Stimulated activated CD8-positive, alpha-beta memory T cell treated with anti-CD3 and anti-CD28 coated beads, Interleukin-15, amount 100 ng/mL, for 48 hours (primary cell): ENCODE data around the gene ITFG1.
"Not testable (repeated sequence)": the region's sequence is repeated elsewhere in the genome, so short reads cannot be mapped to it uniquely, and the experiment has no call there.

ENCODE experiments used
- DNase-seq, 2 donors: peaks; one replicate each; pipeline ENCODE4 v3.0.0-alpha.2; 2020; ENCODE audit warnings: low read depth in 2 of 2

ITFG1 gene

DNA sequence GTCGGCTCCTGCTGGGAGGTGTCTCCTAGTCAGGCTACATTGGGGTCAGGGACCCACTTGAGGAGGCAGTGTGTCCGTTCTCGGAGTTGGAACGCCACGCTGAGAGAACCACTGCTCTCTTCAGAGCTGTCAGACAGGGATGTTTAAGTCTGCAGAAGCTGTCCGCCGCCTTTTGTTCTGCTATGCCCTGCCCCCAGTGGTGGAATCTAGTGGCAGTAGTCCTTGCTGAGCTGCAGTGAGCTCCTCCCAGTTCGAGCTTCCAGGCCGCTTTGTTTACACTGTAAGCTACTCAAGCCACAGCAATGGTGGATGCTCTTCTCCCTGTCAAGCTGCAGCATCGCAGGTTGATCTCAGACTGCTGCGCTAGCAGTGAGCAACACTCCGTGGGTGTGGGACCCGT lies 36.0 kb downstream of the ITFG1 start:
- DNase-seq = no peak

DNA sequence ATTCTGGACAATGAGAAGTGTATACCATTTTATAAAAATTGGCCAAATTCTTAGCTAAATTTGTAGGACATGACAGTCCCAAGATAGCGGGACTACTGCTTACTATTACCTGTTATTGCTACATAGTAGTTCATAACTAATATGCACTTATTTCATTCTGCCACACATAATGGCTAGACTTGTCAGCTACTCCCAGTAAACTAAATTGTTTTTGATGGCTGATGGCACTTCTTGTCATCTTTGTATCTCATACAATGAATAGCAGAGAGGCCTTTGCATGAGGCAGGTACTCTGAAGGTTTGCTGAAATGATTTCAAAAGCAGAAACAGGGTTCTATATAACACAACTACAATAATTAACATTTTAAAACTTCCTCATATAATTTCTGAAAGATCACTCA lies 44.0 kb downstream of the ITFG1 start:
- no peak for DNase-seq

DNA sequence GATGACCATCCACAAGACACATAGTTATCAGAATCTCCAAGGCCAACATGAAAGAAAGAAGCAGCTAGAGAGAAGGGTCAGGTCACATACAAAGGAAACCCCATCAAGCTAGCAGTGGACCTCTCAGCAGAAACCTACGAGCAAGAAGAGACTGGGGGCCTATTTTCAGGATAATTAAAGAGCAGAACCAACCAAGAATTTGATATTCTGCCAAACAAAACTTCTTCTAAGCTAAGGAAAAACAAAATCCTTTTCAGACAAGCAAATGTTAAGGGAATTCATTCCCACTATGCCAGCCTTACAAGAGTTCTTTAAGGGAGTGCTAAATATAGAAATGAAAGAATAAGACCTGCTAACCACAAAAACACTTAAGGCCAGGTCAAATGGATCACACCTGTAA lies 47.8 kb downstream of the ITFG1 start:
- no peak for DNase-seq

DNA sequence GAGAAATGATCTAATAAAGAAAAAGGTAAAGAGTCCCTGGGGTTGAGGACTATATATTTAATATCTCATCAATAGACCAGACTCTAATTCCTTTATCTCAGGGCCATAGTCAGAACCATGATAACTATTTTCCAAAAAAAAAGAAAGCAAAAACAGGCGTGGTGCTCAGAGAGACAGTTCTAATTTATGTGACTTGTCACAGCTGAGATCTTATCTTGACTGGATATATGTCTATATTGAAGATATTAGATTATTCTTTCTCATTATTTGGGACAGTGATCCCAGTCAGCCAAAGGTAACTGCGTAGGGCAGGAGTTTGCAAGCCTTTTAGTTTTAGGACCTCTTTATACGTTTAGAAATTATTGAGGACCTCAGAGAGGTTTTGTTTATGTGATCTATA lies 52.4 kb downstream of the ITFG1 start:
- no peak for DNase-seq

DNA sequence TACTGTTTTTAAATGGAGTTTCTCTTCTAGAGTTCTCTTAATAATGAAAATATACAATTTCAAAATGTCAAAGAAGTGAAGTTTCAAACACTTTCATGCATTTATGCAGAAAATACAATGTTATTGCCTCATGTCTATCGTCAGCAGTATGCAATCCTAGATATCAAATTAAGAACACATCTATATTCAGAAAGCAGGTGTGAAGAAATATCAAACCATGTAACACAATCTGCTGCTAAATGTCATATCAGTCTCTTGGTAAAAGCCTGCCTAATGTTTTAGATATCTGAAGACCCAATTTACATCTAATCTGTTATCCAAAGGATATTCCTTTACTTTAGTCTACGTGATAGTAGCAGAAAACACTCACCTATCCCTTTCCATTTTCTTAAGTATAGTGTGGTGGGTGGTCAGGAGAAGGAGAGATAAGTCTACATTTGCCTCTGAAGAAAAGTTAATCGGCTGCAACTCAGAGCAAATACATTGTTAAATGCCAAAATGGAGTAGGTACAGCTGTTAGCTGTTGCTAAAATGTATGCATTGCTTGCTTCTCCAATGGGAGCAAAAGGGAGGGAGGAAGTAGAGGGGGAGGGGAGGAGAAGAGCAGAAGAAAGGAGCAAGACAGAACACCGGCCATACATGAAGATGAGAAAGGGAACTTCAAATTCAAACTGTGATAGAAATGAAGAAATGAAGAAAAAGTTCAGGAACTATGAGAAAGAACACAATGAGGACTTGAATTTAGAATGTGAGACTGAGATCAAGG lies 64.9 kb downstream of the ITFG1 start:
- no peak for DNase-seq

DNA sequence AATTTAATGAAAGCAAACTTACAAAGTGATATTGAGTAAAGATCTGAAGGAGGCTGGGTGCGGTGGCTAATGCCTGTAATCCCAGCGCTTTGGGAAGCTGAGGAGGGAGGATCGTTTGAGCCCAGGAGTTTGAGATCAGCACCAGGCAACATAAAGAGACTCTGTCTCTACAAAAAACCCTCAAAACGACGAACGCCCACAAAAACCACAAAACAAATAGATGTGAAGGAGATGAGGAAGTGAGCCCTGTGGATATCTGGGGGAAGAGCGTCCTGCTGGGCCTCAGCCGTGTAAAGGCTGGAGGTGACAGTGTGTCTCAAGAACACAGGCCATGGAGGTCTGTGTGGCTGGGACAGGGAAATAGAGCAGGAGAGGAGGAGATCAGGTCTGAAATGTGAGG lies 68.8 kb downstream of the ITFG1 start:
- no peak for DNase-seq

DNA sequence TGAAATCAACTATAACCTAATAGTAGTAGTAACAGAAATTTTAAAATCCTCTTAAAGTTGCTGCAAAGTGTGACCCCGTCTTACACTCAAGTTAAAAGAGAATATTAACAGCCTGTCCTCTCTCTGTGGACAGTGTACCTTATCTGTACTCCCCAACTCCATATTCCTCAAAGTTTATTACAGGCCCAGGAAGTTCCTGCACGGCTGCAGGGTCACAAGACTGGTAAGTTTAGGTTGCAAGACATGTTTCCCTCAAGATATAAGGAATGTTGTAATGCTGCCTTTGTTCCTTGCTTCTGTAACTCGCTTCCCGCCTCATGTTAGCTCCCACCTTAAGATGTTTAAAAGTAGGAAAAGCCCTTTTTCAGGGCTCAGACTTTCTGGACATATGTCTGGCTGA lies 72.2 kb downstream of the ITFG1 start:
- no peak for DNase-seq

- no peak for DNase-seq
Observed at GRCh38 chr16:47387026-47387734, 73.7 kb downstream of the ITFG1 start.

DNA sequence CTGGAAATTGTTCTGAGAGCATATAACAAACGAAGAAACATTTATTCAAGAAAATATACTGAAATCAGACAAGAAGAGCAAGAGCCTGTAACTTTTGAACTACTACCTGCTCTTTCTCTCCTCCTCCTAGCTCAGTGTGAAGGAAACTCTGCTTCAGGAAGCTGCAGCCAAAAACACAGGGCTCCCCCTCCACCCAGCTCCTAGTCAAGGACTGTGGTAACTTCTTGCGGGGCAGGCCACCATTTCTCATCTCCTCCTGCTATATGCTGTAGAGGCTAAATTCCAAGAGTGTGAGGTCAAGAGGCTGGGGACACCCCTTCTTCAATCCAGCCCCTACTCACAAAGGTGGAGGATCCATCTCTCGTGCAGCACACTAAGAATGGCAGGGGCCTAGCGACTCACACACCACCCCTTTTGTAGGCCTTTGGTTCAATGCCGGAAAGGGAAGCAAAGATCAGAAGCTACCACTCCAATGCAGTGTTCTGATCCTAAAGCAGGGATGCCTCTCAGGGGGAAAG lies 74.6 kb downstream of the ITFG1 start:
- no peak for DNase-seq

DNA sequence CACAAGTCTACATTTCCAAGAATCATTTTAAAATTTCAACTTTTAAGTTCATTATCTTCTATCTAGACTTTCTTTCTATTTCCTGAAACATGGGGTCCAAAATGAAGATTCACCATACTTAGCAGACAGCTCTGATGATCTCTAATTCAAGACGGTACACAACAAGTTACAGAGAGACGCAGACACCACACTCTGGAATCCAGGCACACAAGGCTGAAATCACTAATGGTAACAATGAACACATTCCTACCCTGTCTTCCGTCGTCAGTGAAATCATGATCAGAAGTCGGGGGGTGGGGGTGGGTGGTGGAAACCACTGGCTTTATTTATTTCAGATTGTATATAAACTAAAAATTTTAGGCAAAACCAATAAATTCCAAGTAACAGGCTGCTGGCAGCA lies 78.5 kb downstream of the ITFG1 start:
- DNase-seq = no peak

DNA sequence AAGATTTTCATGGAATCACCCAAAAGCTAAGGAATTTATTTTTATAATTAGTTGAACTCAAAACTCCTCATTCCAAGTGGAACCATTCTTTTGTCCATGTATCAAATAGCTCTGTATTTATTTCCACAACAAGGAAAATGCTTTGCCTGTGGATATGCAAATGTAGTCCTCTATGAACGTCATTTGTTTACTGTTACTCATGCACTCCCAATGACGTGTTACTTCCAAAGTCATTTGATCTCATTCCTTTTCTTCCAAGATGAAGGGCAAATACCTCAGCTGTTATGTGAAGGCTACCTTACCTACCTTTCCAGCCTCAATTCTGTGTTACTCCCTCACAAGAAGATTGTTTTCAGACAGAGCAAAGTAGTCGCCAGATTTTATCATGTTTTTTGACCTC lies 83.7 kb downstream of the ITFG1 start:
- DNase-seq = no peak

DNA sequence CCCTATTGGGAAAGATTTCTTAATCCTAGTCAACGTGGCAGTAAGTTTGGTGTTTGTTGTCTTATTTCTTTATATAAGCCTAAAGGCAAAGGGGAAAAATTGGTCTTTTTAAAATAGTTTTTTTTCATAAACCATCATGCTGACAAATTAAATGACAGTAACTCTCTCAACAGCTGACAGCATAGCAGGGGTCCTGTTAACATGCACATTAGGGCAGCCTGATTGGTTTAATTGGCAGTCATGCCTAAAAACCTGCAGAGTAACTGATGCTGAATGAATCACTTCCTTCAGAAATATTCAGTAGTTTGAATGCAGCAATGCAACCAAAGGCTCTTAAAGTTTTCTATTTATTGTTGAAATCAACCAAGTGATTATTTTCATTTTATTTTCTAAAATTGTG lies 85.4 kb downstream of the ITFG1 start:
- no peak for DNase-seq

GRCh38 chr16:47374629-47375028 lies 86.2 kb downstream of the ITFG1 start:
- no peak for DNase-seq

GRCh38 chr16:47371271-47372014 lies 89.4 kb downstream of the ITFG1 start:
- DNase-seq = no peak

DNA sequence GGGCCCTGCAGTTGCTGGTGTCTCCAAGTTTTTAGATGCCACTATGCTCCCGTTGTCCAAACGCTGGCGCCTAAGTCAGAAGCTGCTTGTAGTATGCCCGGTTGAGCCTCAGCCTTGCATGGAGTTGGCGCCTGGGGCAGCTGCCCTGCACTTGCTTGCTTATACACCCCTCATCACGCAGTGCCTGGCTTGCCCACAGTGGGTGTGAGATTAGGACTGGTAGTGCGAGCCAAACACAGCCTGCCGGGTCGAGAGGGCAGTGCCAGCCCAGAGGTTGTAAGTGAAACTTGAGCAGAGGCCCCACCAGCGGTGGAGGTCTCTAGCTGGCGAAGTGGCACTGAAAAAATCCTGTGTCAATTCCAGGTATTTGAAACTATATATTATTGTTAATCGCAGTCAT lies 90.3 kb downstream of the ITFG1 start:
- DNase-seq = no peak

DNA sequence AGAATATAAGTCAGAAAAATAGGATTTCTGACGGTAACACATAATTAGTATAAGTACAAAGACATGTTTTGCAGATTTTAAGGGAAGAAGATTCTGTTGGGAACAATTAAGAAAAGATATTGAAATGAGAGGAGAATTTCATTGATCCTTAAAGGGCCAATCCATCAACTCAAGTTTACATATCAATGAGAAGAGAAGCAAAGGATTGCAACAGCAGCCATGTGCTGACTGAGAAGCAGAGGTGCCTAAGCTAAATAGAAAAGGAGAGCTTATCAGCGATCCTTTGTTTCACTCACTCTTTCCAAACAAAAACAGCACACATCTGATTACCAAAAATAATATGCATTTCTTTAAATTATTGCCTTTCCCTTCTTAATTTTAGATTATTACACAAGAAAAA lies 94.6 kb downstream of the ITFG1 start:
- no peak for DNase-seq

GRCh38 chr16:47363761-47364160 lies 97.1 kb downstream of the ITFG1 start:
- DNase-seq = no peak

DNA sequence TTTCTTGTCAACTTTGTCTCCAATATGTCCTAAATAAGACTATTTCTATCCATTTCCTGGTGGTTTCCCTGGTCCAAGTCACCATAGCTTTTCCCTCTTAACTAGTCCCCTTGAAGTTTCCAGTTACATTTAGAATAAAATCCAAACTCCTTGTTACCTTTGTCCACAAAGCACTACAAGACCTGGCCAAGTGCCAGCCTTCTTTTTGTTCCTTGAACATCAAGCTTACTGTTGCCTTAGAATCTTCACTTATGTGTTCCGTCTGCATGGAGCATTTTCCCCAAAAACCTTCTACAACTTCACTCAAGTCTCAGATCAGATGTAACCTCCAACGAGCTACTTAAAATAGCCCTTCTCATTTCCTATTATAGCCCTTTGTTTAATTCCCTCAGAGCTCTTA lies 101.4 kb downstream of the ITFG1 start:
- no peak for DNase-seq

DNA sequence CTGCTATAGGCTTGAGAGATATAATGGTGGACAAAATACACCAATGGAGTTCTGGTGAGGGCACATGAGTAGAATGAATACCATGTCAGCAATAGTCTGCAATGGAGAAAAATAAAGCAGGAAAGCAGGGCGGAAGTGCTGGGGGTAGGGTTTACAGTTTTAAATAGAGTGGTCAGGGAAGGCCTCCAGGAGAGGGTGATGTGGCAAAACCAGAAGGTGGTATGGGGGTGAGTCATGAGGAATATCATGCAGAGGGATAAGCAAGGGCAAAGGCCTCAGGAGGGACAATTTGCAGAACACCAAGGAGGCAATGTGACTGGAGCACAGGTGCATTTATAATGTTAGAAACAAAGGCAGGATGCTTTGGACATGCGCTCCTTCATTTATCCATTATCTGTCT lies 102.0 kb downstream of the ITFG1 start:
- DNase-seq = no peak

DNA sequence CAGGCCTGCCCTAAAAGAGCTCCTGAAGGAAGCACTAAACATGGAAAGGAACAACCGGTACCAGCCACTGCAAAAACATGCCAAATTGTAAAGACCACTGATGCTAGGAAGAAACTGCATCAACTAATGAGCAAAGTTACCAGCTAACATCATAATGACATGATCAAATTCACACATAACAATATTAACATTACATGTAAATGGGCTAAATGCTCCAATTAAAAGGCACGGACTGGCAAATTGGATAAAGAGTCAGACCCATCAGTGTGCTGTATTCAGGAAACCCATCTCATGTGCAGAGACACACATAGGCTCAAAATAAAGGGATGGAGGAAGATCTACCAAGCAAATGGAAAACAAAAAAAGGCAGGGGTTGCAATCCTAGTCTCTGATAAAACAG lies 111.8 kb downstream of the ITFG1 start:
- not testable (repeated sequence) for DNase-seq

- DNase-seq = not testable (repeated sequence)
Observed at GRCh38 chr16:47347021-47347696, 113.7 kb downstream of the ITFG1 start.

GRCh38 chr16:47342055-47342454 lies 118.8 kb downstream of the ITFG1 start:
- DNase-seq = no peak
